ENCODE results near the gene C22orf31.

The C22orf31 gene

GRCh38 chr22:29012101-29012433 lies 49.6 kb downstream of the C22orf31 start:
- H3K79me2 ChIP-seq (ENCODE audit: control insufficient read depth, low read length), result no peaks in the 10 kb centered on the region
- H3K4me1 ChIP-seq (ENCODE audit: control insufficient read depth, low read length), result no peaks in the 10 kb centered on the region
- peaks cover 7% of the 10 kb centered on the region; the same call in 1 of the 2 replicates for H3K27me3 ChIP-seq (ENCODE audit: control insufficient read depth, low read length)

GRCh38 chr22:29011240-29012100 lies 50.2 kb downstream of the C22orf31 start:
- Histone ChIP-seq H3K27me3 (ENCODE audit: control insufficient read depth, low read length) (peaks cover 7% of the 10 kb centered on the region; the same call in 1 of the 2 replicates), H4K20me1 (ENCODE audit: control insufficient read depth, insufficient read depth, low read depth, low read length) (no peaks in the 10 kb centered on the region), H3K79me2 (ENCODE audit: control insufficient read depth, low read length) (no peaks in the 10 kb centered on the region), H3K4me2 (ENCODE audit: low read length) (no peak overlapping the region), H3K4me1 (ENCODE audit: control insufficient read depth, low read length) (no peaks in the 10 kb centered on the region), H3K4me3 (ENCODE audit: low read length) (no peak overlapping the region), H3K27ac (ENCODE audit: low read depth, low read length) (no peak overlapping the region), H3K9me2 (replicated peaks; ENCODE audit: control insufficient read depth, low read length) (no peaks in the 10 kb centered on the region), H3K36me3 (ENCODE audit: control insufficient read depth, low read length) (no peaks in the 10 kb centered on the region), H3K9me3 (ENCODE audit: control insufficient read depth, insufficient read depth, low read length) (no peaks in the 10 kb centered on the region), H3F3A (ENCODE audit: control insufficient read depth, insufficient read depth) (no peaks in the 10 kb centered on the region)
- TF ChIP-seq CTCF (IDR thresholded peaks at IDR 0.05; ENCODE audit: low read depth, low read length, poor library complexity, severe bottlenecking) (no peak), EZH2phosphoT487 (IDR thresholded peaks at IDR 0.05; ENCODE audit: borderline replicate concordance, low read length) (no peak)

More at GRCh38 chr22:29012101-29012433, 49.6 kb downstream of the C22orf31 start:
- H3K36me3 ChIP-seq (ENCODE audit: control insufficient read depth, low read length), result no peaks in the 10 kb centered on the region
- TF ChIP-seq CTCF (IDR thresholded peaks at IDR 0.05; ENCODE audit: low read depth, low read length, poor library complexity, severe bottlenecking) (no peak), EZH2phosphoT487 (IDR thresholded peaks at IDR 0.05; ENCODE audit: borderline replicate concordance, low read length) (no peak)
- H3K9me2 ChIP-seq (replicated peaks; ENCODE audit: control insufficient read depth, low read length), result no peaks in the 10 kb centered on the region
- H3K27ac ChIP-seq (ENCODE audit: low read depth, low read length), result no peak overlapping the region
- H3K4me2 ChIP-seq (ENCODE audit: low read length), result no peak overlapping the region
- no peaks in the 10 kb centered on the region for H3F3A ChIP-seq (ENCODE audit: control insufficient read depth, insufficient read depth)
- no peaks in the 10 kb centered on the region for H4K20me1 ChIP-seq (ENCODE audit: control insufficient read depth, insufficient read depth, low read depth, low read length)
- no peaks in the 10 kb centered on the region for H3K9me3 ChIP-seq (ENCODE audit: control insufficient read depth, insufficient read depth, low read length)
- no peak overlapping the region for H3K4me3 ChIP-seq (ENCODE audit: low read length)

- Histone ChIP-seq H3K27ac (ENCODE audit: low read depth, low read length) (no peak overlapping the region), H3K4me3 (ENCODE audit: low read length) (no peak overlapping the region), H3K9me2 (replicated peaks; ENCODE audit: control insufficient read depth, low read length) (no peaks in the 10 kb centered on the region), H3K9me3 (ENCODE audit: control insufficient read depth, insufficient read depth, low read length) (no peaks in the 10 kb centered on the region), H4K20me1 (ENCODE audit: control insufficient read depth, insufficient read depth, low read depth, low read length) (no peaks in the 10 kb centered on the region), H3K79me2 (ENCODE audit: control insufficient read depth, low read length) (no peaks in the 10 kb centered on the region), H3K4me2 (ENCODE audit: low read length) (no peak overlapping the region), H3K4me1 (ENCODE audit: control insufficient read depth, low read length) (no peaks in the 10 kb centered on the region), H3K27me3 (ENCODE audit: control insufficient read depth, low read length) (peaks cover 19% of the 10 kb centered on the region), H3F3A (ENCODE audit: control insufficient read depth, insufficient read depth) (no peaks in the 10 kb centered on the region), H3K36me3 (ENCODE audit: control insufficient read depth, low read length) (no peaks in the 10 kb centered on the region)
- TF ChIP-seq EZH2phosphoT487 (IDR thresholded peaks at IDR 0.05; ENCODE audit: borderline replicate concordance, low read length) (no peak), CTCF (IDR thresholded peaks at IDR 0.05; ENCODE audit: low read depth, low read length, poor library complexity, severe bottlenecking) (no peak)
Observed at GRCh38 chr22:29009148-29009547, 52.5 kb downstream of the C22orf31 start.

All from DOHH2 (cell line).